Type B pancreatic cell (in vitro differentiated cells): ENCODE data around the gene DNM2. TPM values are rescaled to one million over a fixed set of nuclear protein-coding genes. Genes with fewer than 3 reads are reported as not detected.
"Not testable (repeated sequence)": the region's sequence is repeated elsewhere in the genome, so short reads cannot be mapped to it uniquely, and the experiment has no call there.

Source experiments
- DNase-seq: peaks from one replicate; pipeline ENCODE4 v3.0.0; 2021; ENCODE audit warnings: mixed read lengths; ENCODE audit not compliant: unreplicated experiment; ENCODE audit errors: extremely low spot score
- H3K27ac Mint-ChIP-seq: 2 replicates; pipeline ENCODE4 v1.8.0; 2021; ENCODE audit warnings: mild to moderate bottlenecking, mixed read lengths
- H3K27me3 Mint-ChIP-seq: 2 replicates; pipeline ENCODE4 v1.8.0; 2021; ENCODE audit warnings: mixed read lengths
- H3K36me3 Mint-ChIP-seq: 2 replicates; pipeline ENCODE4 v1.8.0; 2021; ENCODE audit warnings: mixed read lengths
- H3K4me1 Mint-ChIP-seq: one replicate; pipeline ENCODE4 v1.8.0; 2021; ENCODE audit warnings: mixed read lengths; ENCODE audit not compliant: unreplicated experiment
- H3K4me3 Mint-ChIP-seq: 2 replicates; pipeline ENCODE4 v1.8.0; 2021; ENCODE audit warnings: mild to moderate bottlenecking, mixed read lengths
- H3K9me3 Mint-ChIP-seq: 2 replicates; pipeline ENCODE4 v1.8.0; 2021; ENCODE audit warnings: mixed read lengths
- total RNA-seq: library from RNA; stranded (reverse); gene quantifications from 2 replicates; pipeline ENCODE4 v1.2.1, GENCODE V29; 2021; ENCODE audit warnings: low replicate concordance
- TF ChIP-seq, protein P1 (sequence below): fragments of 200-600 bp; sonication (generic); conservative IDR thresholded peaks from 2 replicates; pipeline ENCODE4 v1.5.0; 2021; ENCODE audit warnings: antibody characterized with exemption, mild to moderate bottlenecking

DNM2 gene
- total RNA-seq, 1 donor from 2014 or later: 119 TPM

DNA sequence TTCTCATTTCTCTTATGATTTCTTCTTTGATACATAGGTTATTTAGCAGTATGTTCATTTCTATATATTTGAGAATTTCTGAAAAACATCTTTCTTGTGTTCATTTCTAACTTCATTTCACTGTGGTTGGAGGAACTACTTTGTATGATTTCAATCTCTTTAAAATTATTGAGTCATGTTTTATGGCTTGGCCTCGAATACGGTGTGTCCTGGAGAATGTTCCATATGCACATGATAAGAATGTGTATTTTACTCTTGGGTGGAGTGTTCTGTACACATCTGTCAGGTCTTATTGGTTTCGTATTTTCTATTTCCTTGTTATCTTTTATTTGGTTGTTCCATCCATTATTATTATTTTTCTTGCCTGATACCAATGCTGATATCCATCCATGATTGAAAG, 22.9 kb downstream of the DNM2 start:
- DNase-seq: no peak
- Mint-ChIP-seq H3K27ac (peak overlapping the region; percentile 79), H3K4me1 (peaks cover 27% of the 10 kb centered on the region), H3K36me3 (peaks cover 22% of the 10 kb centered on the region), H3K9me3 (peaks cover 5% of the 10 kb centered on the region), H3K27me3 (no peaks in the 10 kb centered on the region), H3K4me3 (no peak overlapping the region)
- TF ChIP-seq, protein P1, sequence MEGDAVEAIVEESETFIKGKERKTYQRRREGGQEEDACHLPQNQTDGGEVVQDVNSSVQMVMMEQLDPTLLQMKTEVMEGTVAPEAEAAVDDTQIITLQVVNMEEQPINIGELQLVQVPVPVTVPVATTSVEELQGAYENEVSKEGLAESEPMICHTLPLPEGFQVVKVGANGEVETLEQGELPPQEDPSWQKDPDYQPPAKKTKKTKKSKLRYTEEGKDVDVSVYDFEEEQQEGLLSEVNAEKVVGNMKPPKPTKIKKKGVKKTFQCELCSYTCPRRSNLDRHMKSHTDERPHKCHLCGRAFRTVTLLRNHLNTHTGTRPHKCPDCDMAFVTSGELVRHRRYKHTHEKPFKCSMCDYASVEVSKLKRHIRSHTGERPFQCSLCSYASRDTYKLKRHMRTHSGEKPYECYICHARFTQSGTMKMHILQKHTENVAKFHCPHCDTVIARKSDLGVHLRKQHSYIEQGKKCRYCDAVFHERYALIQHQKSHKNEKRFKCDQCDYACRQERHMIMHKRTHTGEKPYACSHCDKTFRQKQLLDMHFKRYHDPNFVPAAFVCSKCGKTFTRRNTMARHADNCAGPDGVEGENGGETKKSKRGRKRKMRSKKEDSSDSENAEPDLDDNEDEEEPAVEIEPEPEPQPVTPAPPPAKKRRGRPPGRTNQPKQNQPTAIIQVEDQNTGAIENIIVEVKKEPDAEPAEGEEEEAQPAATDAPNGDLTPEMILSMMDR: no peak

DNA sequence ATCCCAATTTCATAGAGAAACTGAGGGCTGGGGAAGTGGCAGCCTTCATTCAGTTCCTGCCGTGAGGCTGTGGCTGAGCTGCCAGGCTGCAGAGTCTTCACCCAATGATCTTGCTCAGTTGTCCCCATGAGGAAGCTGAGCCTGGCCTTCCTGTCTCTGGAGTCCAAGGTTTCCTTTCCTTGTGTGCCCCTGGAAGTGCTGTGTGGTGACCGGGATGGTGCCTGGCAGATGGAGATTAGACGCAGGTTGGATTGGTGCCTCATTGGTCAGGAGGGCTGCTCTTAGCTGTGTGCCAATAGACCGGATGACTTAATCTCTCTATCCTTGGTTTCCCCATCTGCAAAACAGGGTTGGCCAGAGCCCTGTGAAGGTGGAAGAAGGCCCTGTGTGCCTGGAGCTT, 24.6 kb downstream of the DNM2 start:
- no peak overlapping the region for H3K27ac Mint-ChIP-seq
- TF ChIP-seq, protein P1: no peak

DNA sequence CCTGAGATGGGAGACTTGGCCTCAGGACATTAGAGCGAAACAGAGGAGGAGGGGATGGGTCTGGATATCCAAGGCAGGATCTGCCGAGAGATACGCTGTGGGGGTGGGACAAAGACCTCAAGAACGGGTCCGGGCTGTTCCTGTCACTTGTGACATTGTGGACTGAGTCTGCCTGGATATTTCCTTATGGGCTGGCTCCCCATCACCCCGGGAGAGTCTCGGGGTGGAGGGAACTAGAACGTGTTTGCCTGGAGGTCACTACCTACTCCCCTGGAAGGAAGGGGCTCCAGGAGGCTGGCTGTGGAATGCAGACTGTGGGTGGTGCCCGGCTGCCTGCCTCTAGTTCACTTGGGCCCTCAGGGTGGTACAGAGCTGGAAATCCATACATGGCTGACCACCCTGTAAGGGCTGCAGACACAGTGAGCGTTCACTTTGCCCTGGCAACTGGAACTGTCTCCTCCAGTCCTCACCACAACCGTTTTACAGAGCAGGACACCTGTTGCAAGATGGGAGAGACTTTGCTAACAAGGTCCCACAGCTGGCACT, 26.4 kb downstream of the DNM2 start:
- TF ChIP-seq, protein P1: no peak
- DNase-seq: no peak
- Mint-ChIP-seq H3K9me3 (peaks cover 5% of the 10 kb centered on the region), H3K27ac (peak overlapping the region; percentile 41), H3K4me3 (peak overlapping the region; percentile 47), H3K27me3 (no peaks in the 10 kb centered on the region), H3K4me1 (peaks cover 35% of the 10 kb centered on the region), H3K36me3 (peaks cover 16% of the 10 kb centered on the region)

More for the DNA sequence above, 24.6 kb downstream of the DNM2 start:
- DNase-seq: no peak
- Mint-ChIP-seq H3K27me3 (no peaks in the 10 kb centered on the region), H3K4me3 (no peak overlapping the region), H3K4me1 (peaks cover 28% of the 10 kb centered on the region), H3K9me3 (peaks cover 5% of the 10 kb centered on the region), H3K36me3 (peaks cover 18% of the 10 kb centered on the region)

DNA sequence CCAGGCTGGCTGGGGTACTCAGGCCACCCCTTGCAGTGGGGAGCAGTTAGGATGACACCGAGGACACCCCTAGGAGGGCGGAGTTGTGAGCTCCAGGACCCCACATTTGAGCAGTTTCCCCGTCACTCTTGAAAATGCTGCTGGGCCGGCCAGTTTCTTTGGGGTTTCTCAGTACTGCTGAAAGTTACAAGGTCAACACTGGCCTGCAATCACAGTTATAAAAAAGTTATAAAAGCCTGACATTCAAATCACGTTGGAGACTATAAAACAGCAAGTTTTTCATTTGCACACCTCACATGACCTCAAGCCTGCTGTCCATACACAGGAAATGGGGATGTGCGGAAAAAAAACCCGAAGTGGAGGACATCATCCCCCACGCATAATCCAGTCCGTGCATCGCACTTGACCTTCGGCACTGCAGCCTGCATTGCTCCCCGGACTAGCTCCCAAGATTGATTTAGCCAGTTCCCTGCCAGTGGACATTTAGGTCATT, 27.0 kb downstream of the DNM2 start:
- Mint-ChIP-seq H3K9me3 (peaks cover 5% of the 10 kb centered on the region), H3K4me1 (peaks cover 39% of the 10 kb centered on the region), H3K36me3 (peaks cover 13% of the 10 kb centered on the region), H3K27me3 (no peaks in the 10 kb centered on the region), H3K4me3 (peak overlapping the region; percentile 47), H3K27ac (peak overlapping the region; percentile 41)
- no peak for DNase-seq
- TF ChIP-seq, protein P1: no peak

DNA sequence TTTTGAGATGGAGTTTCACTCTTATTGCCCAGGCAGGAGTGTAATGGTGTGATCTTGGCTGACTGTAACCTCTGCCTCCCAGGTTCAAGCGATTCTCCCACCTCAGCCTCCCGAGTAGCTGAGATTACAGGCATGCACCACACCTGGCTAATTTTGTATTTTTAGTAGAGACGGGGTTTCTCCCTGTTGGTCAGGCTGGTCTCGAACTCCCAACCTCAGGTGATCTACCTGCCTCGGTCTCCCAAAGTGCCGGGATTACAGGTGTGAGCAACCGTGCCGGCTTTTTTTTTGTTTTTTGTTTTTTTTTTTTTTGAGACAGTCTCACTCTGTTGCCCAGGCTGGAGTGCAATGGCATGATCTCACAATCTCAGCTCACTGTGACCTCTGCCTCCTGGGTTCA, 28.6 kb downstream of the DNM2 start:
- not testable (repeated sequence) for DNase-seq, H3K9me3 Mint-ChIP-seq, H3K36me3 Mint-ChIP-seq, H3K27ac Mint-ChIP-seq, H3K4me3 Mint-ChIP-seq, H3K27me3 Mint-ChIP-seq
- peaks cover 44% of the 10 kb centered on the region for H3K4me1 Mint-ChIP-seq

DNA sequence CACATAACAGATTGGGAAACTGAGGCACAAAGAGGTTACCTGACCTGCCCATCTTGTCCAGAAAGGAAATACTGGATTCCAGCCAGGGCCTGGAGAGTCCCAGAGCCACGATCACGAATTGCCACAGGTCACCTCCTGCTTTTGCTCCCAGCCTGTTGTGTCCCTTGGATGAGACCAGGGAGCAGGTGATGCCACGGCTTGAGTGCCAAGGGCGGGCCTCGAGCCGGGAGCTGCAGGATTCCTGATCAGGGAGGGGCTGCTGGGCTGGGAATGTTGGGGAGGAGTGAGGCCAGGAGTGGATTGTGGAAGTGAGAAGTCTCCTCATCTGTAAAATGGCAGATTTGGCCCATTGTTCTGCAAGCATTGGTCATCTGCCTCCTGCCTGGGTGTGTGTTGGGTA, 29.4 kb downstream of the DNM2 start:
- Mint-ChIP-seq H3K9me3 (no peaks in the 10 kb centered on the region), H3K4me1 (peaks cover 49% of the 10 kb centered on the region), H3K27ac (peak overlapping the region; percentile 70), H3K36me3 (no peaks in the 10 kb centered on the region), H3K27me3 (no peaks in the 10 kb centered on the region), H3K4me3 (no peak overlapping the region)
- TF ChIP-seq, protein P1: no peak
- no peak for DNase-seq
